Choroid plexus epithelial cell (primary cell): ENCODE data around the gene RRAD.
"Not testable (repeated sequence)": the region's sequence is repeated elsewhere in the genome, so short reads cannot be mapped to it uniquely, and the experiment has no call there.

Experiments used
- DNase-seq: peaks from one replicate; pipeline ENCODE4 v3.0.0-alpha.2; 2010; ENCODE audit warnings: low read depth
- H3K4me3 ChIP-seq: 2 replicates; pipeline ENCODE4 v1.5.1; 2011; ENCODE audit warnings: low read depth, mild to moderate bottlenecking, control low read depth, low read length, moderate library complexity
- CTCF ChIP-seq: conservative IDR thresholded peaks from 2 replicates; pipeline ENCODE4 v1.5.1; 2011; ENCODE audit warnings: low read depth, mild to moderate bottlenecking, control low read depth, inconsistent platforms, low read length, moderate library complexity

The RRAD gene

DNA sequence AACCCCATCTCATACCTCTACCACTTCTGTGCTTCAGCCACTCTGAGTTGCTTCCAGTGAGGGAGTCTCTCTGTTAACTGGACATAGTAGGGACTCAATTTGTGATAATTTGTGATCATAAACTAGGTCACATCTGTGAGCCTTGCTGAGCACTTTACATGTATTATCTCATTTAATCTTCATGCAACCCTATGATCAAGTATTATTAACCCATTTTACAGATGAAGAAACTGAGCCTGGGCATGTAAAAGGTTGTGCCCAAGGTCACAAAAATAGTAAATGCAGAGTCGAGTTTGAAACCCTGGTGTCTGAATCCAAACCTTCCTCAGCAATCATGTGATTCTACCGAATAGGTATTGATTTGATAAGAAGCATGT is 26.4 kb downstream of the RRAD start:
- TF ChIP-seq CTCF, result no peak
- no peak overlapping the region for H3K4me3 ChIP-seq
- DNase-seq, result no peak

DNA sequence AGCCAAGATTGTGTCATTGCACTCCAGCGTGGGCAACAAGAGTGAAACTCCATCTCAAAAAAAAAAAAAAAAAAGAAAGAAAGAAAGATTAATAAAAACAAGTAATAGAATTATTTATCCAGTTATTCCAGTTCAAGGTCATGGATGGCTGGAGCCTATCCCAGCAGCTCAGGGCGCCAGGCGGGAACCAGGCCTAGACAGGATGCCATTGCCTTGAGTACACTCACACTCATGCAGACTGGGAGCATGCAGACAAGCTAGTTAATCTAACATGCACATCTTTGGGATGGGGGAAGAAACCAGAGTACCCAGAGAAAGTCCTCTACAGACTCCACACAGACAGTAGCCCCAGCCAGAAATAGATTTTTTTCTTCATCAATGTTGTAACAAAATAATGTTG is 27.1 kb downstream of the RRAD start:
- DNase-seq, result no peak
- H3K4me3 ChIP-seq, result no peak overlapping the region
- no peak for TF ChIP-seq CTCF

- H3K4me3 ChIP-seq, DNase-seq: not testable (repeated sequence)
Measured at GRCh38 chr16:66896682-66897081, 28.7 kb downstream of the RRAD start.

DNA sequence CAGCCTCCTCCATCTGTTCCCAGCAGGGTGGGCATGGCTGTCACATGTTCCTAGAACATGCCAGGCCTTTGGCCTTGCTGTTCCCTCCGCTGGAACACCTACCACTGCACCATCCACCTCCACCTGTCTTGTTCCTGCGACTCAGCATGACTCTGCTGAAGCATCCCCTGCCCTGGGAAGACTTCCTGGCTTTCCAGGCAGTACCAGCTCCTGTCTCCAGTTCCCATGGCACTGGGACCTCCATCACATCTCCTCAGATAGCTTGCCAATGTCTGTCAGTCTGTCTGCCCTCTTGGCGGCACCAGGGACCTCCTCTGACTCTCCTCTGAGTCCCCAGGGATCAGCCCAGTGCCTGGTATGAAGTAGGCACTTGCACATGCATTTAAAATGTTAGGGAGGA is 29.3 kb downstream of the RRAD start:
- H3K4me3 ChIP-seq, result no peak overlapping the region
- DNase-seq, result no peak
- no peak for TF ChIP-seq CTCF

DNA sequence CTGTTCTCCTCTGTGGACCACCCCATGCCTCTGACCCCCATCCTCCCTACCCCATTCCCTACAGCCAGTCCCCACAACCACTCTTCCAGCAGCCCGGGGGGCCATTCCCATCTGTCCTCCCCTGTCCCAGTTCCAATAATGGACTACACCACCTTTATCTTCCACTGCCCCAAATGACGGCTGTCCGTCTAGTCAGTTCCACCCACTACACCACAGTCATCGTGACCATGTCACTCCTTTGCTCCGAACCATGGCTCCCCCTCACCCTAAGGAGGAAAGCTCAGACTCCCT is 29.7 kb downstream of the RRAD start:
- H3K4me3 ChIP-seq, result no peak overlapping the region
- no peak for TF ChIP-seq CTCF
- DNase-seq, result no peak

DNA sequence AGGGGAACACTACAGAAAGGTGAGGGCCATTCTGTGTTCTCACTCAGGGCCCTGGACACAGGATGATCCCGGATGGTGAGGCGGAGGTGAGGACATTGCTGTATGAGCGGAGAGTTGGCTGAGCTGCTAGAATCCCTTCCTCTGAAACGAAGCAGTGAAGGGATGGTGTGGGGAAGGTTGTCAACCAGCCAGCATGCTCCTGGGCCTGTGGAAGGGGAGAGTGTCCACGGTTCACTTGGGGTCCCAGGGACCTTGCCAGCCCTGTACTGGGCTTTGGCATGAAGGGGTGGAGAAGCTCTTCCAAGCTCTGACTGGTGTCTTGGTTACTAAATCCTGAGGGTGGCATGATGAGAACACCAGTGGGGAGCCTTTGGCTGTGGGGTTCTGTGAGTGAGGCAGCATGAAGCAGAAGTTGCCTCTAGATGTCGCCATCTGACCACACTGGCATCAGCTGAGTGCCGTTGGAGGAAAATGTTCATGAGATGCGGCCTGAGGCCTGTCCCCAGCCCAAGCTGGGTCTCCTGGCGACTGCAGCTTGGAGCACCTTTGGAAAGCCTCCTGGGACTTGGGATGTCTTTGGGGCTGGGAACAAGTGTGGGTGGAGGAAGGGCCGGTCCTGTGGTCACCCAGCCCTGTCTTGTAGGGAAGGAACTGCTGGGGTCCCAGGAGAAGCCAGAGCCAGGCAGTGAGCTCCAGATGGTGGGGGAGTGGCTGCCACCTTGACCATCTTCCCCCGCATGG is 30.2 kb downstream of the RRAD start:
- no peak overlapping the region for H3K4me3 ChIP-seq
- peak; percentile 86 for DNase-seq
- TF ChIP-seq CTCF, result peak; percentile 95

DNA sequence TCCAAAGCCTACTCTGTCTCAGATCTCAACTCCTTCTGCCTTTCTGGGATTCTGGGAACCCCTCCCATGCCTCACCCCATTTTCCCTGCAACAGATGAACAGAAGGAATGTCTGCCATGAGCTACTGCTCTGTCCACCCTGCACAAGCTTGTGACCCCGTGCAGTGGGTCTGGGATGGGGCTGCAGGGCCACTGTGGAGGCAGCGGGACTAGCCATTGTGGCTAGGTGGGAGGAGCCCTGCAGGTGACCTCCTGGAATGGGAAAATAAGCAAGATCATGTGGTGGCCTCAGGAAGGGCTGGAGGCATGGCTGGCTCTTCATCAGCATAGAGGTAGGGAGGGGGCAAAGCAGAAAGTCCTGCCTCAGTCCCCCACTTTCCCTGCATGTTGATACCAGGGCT is 31.3 kb downstream of the RRAD start:
- H3K4me3 ChIP-seq, result no peak overlapping the region
- no peak for DNase-seq
- TF ChIP-seq CTCF, result no peak
